ENCODE results near the gene DSP.

- TF ChIP-seq CTCF (IDR thresholded peaks at IDR 0.05; ENCODE audit: low read depth, low read length, missing input control) (no peak), GABPA (IDR thresholded peaks at IDR 0.05 in 1 of 2, conservative IDR thresholded peaks at IDR 0.05 in 1 of 2) (no peak), FOXA1 (IDR thresholded peaks at IDR 0.05) (no peak)
- TF ChIP-seq, protein P1, sequence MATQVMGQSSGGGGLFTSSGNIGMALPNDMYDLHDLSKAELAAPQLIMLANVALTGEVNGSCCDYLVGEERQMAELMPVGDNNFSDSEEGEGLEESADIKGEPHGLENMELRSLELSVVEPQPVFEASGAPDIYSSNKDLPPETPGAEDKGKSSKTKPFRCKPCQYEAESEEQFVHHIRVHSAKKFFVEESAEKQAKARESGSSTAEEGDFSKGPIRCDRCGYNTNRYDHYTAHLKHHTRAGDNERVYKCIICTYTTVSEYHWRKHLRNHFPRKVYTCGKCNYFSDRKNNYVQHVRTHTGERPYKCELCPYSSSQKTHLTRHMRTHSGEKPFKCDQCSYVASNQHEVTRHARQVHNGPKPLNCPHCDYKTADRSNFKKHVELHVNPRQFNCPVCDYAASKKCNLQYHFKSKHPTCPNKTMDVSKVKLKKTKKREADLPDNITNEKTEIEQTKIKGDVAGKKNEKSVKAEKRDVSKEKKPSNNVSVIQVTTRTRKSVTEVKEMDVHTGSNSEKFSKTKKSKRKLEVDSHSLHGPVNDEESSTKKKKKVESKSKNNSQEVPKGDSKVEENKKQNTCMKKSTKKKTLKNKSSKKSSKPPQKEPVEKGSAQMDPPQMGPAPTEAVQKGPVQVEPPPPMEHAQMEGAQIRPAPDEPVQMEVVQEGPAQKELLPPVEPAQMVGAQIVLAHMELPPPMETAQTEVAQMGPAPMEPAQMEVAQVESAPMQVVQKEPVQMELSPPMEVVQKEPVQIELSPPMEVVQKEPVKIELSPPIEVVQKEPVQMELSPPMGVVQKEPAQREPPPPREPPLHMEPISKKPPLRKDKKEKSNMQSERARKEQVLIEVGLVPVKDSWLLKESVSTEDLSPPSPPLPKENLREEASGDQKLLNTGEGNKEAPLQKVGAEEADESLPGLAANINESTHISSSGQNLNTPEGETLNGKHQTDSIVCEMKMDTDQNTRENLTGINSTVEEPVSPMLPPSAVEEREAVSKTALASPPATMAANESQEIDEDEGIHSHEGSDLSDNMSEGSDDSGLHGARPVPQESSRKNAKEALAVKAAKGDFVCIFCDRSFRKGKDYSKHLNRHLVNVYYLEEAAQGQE (IDR thresholded peaks at IDR 0.05): no peak
- TF ChIP-seq, protein P2, sequence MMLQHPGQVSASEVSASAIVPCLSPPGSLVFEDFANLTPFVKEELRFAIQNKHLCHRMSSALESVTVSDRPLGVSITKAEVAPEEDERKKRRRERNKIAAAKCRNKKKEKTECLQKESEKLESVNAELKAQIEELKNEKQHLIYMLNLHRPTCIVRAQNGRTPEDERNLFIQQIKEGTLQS (IDR thresholded peaks at IDR 0.05): no peak
Observed at GRCh38 chr6:7628479-7628878, 87.0 kb downstream of the DSP start.

Data from liver (tissue), 3 donors.